K562 (cell line): Measurements from ENCODE around the gene LAMA4. TPM values are rescaled to one million over a fixed set of nuclear protein-coding genes. Genes with fewer than 3 reads are reported as not detected.

ENCODE experiments used
- ATAC-seq: fragments of 200-7000 bp; cut with Tn5 transposase; 3 replicates; pipeline ENCODE4 v1.9.1; 2020; ENCODE audit warnings: moderate library complexity
- BruUV-seq: library from RNA; stranded (reverse); fragments of 400-500 nt; replicated peaks from 2 replicates; lab custom pipeline; 2021; lab: Mats Ljungman, UMichigan
- CTCF ChIA-PET: fragments of 300-600 bp; formaldehyde crosslinking; extraction: SDS; loops from one replicate; lab custom pipeline; 2021; ENCODE audit warnings: low intra/inter-chr PET ratio; lab: Yijun Ruan, JAX
- POLR2A ChIA-PET: fragments of 300-600, 350-650 bp; sonication (Branson Sonifier 250); formaldehyde crosslinking; extraction: SDS; loops from one replicate; lab custom pipeline; 2021; ENCODE audit warnings: antibody characterized with exemption, inconsistent platforms; lab: Yijun Ruan, JAX
- DNase-seq, 4 experiments: peaks; one replicate each; pipeline versions ENCODE4 v3.0.0 to v3.0.0-alpha.2; 2011 to 2018; ENCODE audit warnings: low spot score in 3 of 4, mixed read lengths in 3 of 4; ENCODE audit errors: extremely low read depth in 1 of 4
- FAIRE-seq: peaks from 2 replicates; lab custom pipeline; 2011; peaks lifted over from hg19 to GRCh38; lab: Jason Lieb, UNC
- H2AFZ ChIP-seq: 2 replicates; pipeline ENCODE4 v1.6.0; 2011; ENCODE audit warnings: low read depth, low read length, control low read depth, inconsistent platforms
- H3K27ac ChIP-seq: fragments of 200-600 bp; 3 replicates; pipeline ENCODE4 v1.8.0; 2011; ENCODE audit warnings: low read depth, mild to moderate bottlenecking, control low read depth, inconsistent platforms, low read length, moderate library complexity, mixed read lengths; ENCODE audit errors: extremely low read depth
- H3K27me3 ChIP-seq, 2 experiments: fragments of 300-600 bp in 1 of 2; 2 replicates in 1 of 2; 3 replicates in 1 of 2; pipeline versions ENCODE4 v1.6.0 to v1.8.0; 2011; ENCODE audit warnings: inconsistent platforms in 2 of 2, low read length in 2 of 2, mild to moderate bottlenecking in 1 of 2, mixed read lengths in 1 of 2, moderate library complexity in 1 of 2; ENCODE audit not compliant: control insufficient read depth in 2 of 2, insufficient read depth in 2 of 2
- H3K36me3 ChIP-seq: fragments of 300-600 bp; 3 replicates; pipeline ENCODE4 v1.8.0; 2011; ENCODE audit warnings: mild to moderate bottlenecking, low read length, inconsistent platforms; ENCODE audit not compliant: control insufficient read depth, insufficient read depth
- H3K4me1 ChIP-seq, 2 experiments: fragments of 200-600 bp in 1 of 2; replicated peaks in 1 of 2; 2 replicates in 1 of 2; 3 replicates in 1 of 2; pipeline versions ENCODE4 v1.5.1 to v1.8.0; 2011; ENCODE audit warnings: inconsistent platforms in 2 of 2, low read length in 2 of 2, mild to moderate bottlenecking in 1 of 2, mixed read lengths in 1 of 2, moderate library complexity in 1 of 2; ENCODE audit not compliant: control insufficient read depth in 2 of 2, insufficient read depth in 2 of 2
- H3K4me2 ChIP-seq: 2 replicates; pipeline ENCODE4 v1.6.1; 2011; ENCODE audit warnings: low read length, control low read depth, inconsistent platforms, mixed read lengths; ENCODE audit not compliant: insufficient read depth
- H3K4me3 ChIP-seq: fragments of 200-600 bp; sonication (generic), shearing (Covaris generic); 2 replicates; pipeline ENCODE4 v1.5.1; 2016; ENCODE audit warnings: control low read depth, inconsistent platforms
- H3K79me2 ChIP-seq: fragments of 200-600 bp; 3 replicates; pipeline ENCODE4 v1.8.0; 2011; ENCODE audit warnings: low read length, inconsistent platforms; ENCODE audit not compliant: control insufficient read depth, insufficient read depth
- H3K9ac ChIP-seq, 2 experiments: 2 replicates each; pipeline versions ENCODE4 v1.6.0 to v1.6.1; 2011; ENCODE audit warnings: low read depth in 2 of 2, low read length in 2 of 2, control low read depth in 1 of 2, inconsistent platforms in 1 of 2, mild to moderate bottlenecking in 1 of 2, mixed read lengths in 1 of 2; ENCODE audit not compliant: insufficient read depth in 1 of 2
- H3K9me1 ChIP-seq: one replicate; pipeline ENCODE4 v1.6.0; 2011; ENCODE audit warnings: inconsistent platforms, mild to moderate bottlenecking, low read length, moderate library complexity; ENCODE audit not compliant: control insufficient read depth, insufficient read depth
- H3K9me3 ChIP-seq: replicated peaks from 2 replicates; pipeline ENCODE4 v1.5.1; 2011; ENCODE audit warnings: low read depth, low read length, inconsistent platforms; ENCODE audit not compliant: control insufficient read depth, insufficient read depth
- H4K20me1 ChIP-seq: replicated peaks from 2 replicates; pipeline ENCODE4 v1.6.1; 2011; ENCODE audit warnings: low read length, inconsistent platforms, mixed read lengths; ENCODE audit not compliant: control insufficient read depth, insufficient read depth
- ETV5 ChIP-seq: sonication (generic); formaldehyde crosslinking; IDR thresholded peaks from 2 replicates; pipeline ENCODE4 v1.4.0; 2020; ENCODE audit warnings: low read depth, mild to moderate bottlenecking, missing genetic modification reagents
- FOXO4 ChIP-seq: fragments of 450-650 bp; formaldehyde crosslinking; IDR thresholded peaks from 2 replicates; pipeline ENCODE4 v1.4.0; 2020; ENCODE audit warnings: mild to moderate bottlenecking, moderate library complexity
- MTA2 ChIP-seq: fragments of 450-650 bp; IDR thresholded peaks from 2 replicates; pipeline ENCODE4 v1.6.1; 2016; ENCODE audit warnings: low read depth
- TFE3 ChIP-seq: fragments of 450-650 bp; formaldehyde crosslinking; IDR thresholded peaks from 2 replicates; pipeline ENCODE4 v1.4.0; 2020; ENCODE audit warnings: mild to moderate bottlenecking, mixed read lengths
- U2AF1 ChIP-seq: fragments of 200-400 bp; formaldehyde crosslinking; optimal IDR thresholded peaks from 2 replicates; pipeline ENCODE3; 2017; ENCODE audit warnings: mild to moderate bottlenecking, low read depth, low read length, moderate library complexity
- ZBTB8A ChIP-seq: fragments of 450-650 bp; IDR thresholded peaks from 2 replicates; pipeline ENCODE4 v1.6.1; 2018; ENCODE audit warnings: mild to moderate bottlenecking, moderate library complexity; ENCODE audit not compliant: partially characterized antibody
- ZNF165 ChIP-seq: fragments of 250-450 bp; sonication (Bioruptor Pico); IDR thresholded peaks from 2 replicates; pipeline ENCODE4 v1.4.0; 2020; ENCODE audit warnings: borderline replicate concordance
- ZNF217 ChIP-seq: sonication (generic); formaldehyde crosslinking; IDR thresholded peaks from 2 replicates; pipeline ENCODE4 v1.8.0; 2022; ENCODE audit warnings: mild to moderate bottlenecking, missing genetic modification reagents
- ZNF24 ChIP-seq: fragments of 450-650 bp; IDR thresholded peaks from 2 replicates; pipeline ENCODE4 v1.6.1; 2016
- ZNF511 ChIP-seq: sonication (generic); formaldehyde crosslinking; IDR thresholded peaks from 2 replicates; pipeline ENCODE4 v1.8.0; 2022; ENCODE audit warnings: mild to moderate bottlenecking, missing genetic modification reagents
- ZNF57 ChIP-seq: fragments of 450-650 bp; formaldehyde crosslinking; IDR thresholded peaks from 2 replicates; pipeline ENCODE4 v1.4.0; 2020; ENCODE audit warnings: mild to moderate bottlenecking, moderate library complexity
- ZNF707 ChIP-seq: fragments of 250-450 bp; sonication (Bioruptor Pico); conservative IDR thresholded peaks from 2 replicates; pipeline ENCODE4 v1.8.0; 2022; ENCODE audit warnings: inconsistent platforms, mild to moderate bottlenecking, moderate library complexity
- WGBS: fragments of 100-300 bp; shearing (Covaris generic); methylation state at CpG from one replicate; pipeline ENCODE4 v1.1.6; 2016; ENCODE audit warnings: low coverage, mixed read lengths; ENCODE audit not compliant: insufficient coverage; ENCODE audit errors: missing lambda C conversion rate; 5-methylcytosine and 5-hydroxymethylcytosine counted together
- in situ Hi-C: fragments of 300-500 bp; cut with MboI; formaldehyde crosslinking; loops from 4 replicates; pipeline ENCODE4 v1.15.0; 2018; ENCODE audit warnings: inconsistent platforms, mixed read lengths
- intact Hi-C: fragments of 100-400 bp; cut with micrococcal nuclease; formaldehyde crosslinking; loops from 2 replicates; pipeline ENCODE4 v1.14.2; 2022
- polyA plus RNA-seq, 8 experiments: library from polyadenylated mRNA; depleted of rRNA in 4 of 8; stranded (reverse) in 5 of 8; unstranded in 3 of 8; fragments of >200 nt; fragmentation: Nextera tagmentation in 2 of 8; fragmentation: Illumina TruSeq in 1 of 8; extraction: Ambion mirVana in 2 of 8; extraction: Trizol in 1 of 8; gene quantifications; 2 replicates each; pipeline versions ENCODE4 v1.2.1 to v1.2.3, GENCODE V29; 2011 to 2014; ENCODE audit warnings: inconsistent platforms in 1 of 8, missing spikeins in 1 of 8
- total RNA-seq, 7 experiments: library from RNA; depleted of rRNA in 6 of 7; stranded (reverse); fragments of >200 nt in 6 of 7; fragmentation: Illumina TruSeq in 2 of 7; extraction: Trizol in 2 of 7; gene quantifications; 2 replicates each; pipeline versions ENCODE4 v1.2.1 to v1.2.3, GENCODE V29; 2011 to 2021; ENCODE audit warnings: low replicate concordance in 1 of 7

LAMA4 gene
- total and polyA plus RNA-seq, 9 of the 15 experiments (the other 6 are each of a cell fraction or from before 2014, with no cell fraction given): 0.05 to 2.9 (median 0.51) TPM

GRCh38 chr6:112066606-112067005 lies 187.8 kb downstream of the LAMA4 start:
- in situ Hi-C loops (no loop called here), intact Hi-C loops (loop anchor here (5.0 kb wide), 1 partner anchor 96 kb away; no protein-coding TSS in a partner anchor)
- FAIRE-seq (no peak), ATAC-seq (no peak), DNase-seq (no peak)
- Histone ChIP-seq H3K79me2 (no peaks in the 10 kb centered on the region), H3K4me2 (no peak overlapping the region), H3K9me3 (no peaks in the 10 kb centered on the region), H3K36me3 (peaks cover 6% of the 10 kb centered on the region; the same call in 2 of the 3 replicates), H2AFZ (no peak overlapping the region), H3K9me1 (no peaks in the 10 kb centered on the region), H3K9ac (no peak overlapping the region), H3K27me3 (no peaks in the 10 kb centered on the region; a peak in 2 of 5 replicates), H4K20me1 (no peaks in the 10 kb centered on the region), H3K4me3 (no peak overlapping the region), H3K27ac (no peak overlapping the region), H3K4me1 (no peaks in the 10 kb centered on the region)
- POLR2A ChIA-PET: no interaction called here
- 25% methylated on average over 3 of the region's 3 CpGs for WGBS
- no TSS peak for BruUV-seq
- CTCF ChIA-PET: no interaction called here
- TF ChIP-seq ZNF707 (no peak), U2AF1 (no peak), FOXO4 (CRISPR knock-in tag) (no peak), ZNF165 (CRISPR knock-in tag) (no peak), MTA2 (no peak), ZNF24 (no peak), ZBTB8A (no peak), ZNF511 (CRISPR knock-in tag) (no peak), ETV5 (CRISPR knock-in tag) (no peak), ZNF57 (CRISPR knock-in tag) (no peak), TFE3 (CRISPR knock-in tag) (no peak), ZNF217 (no peak)
